ENCODE measurements around the gene TMEM132D. TPM values are rescaled to one million over a fixed set of nuclear protein-coding genes. Genes with fewer than 3 reads are reported as not detected.

TMEM132D gene
- total RNA-seq, 1 donor from 2014 or later: 1.0 TPM

DNA sequence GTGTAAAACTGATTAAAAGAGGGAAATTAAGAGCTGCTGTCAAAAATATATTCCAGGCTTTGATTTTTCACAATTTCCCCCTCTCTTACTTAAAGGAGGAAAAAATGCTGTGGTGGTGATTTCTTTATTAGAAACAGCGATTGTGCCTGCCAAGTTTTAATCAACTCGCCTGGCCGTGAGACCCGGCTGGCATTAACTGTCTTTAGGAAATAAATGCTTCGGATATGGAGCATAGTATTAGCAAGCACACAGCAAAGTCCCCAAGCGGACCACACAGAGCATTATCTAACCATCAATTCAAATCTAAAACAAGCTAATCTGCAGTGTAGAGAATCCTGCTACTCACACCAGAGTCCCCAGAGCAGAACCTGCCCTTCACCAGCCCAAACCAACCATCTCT is 457.1 kb downstream of the TMEM132D start:
- ATAC-seq: no peak
- TF ChIP-seq, protein P1, sequence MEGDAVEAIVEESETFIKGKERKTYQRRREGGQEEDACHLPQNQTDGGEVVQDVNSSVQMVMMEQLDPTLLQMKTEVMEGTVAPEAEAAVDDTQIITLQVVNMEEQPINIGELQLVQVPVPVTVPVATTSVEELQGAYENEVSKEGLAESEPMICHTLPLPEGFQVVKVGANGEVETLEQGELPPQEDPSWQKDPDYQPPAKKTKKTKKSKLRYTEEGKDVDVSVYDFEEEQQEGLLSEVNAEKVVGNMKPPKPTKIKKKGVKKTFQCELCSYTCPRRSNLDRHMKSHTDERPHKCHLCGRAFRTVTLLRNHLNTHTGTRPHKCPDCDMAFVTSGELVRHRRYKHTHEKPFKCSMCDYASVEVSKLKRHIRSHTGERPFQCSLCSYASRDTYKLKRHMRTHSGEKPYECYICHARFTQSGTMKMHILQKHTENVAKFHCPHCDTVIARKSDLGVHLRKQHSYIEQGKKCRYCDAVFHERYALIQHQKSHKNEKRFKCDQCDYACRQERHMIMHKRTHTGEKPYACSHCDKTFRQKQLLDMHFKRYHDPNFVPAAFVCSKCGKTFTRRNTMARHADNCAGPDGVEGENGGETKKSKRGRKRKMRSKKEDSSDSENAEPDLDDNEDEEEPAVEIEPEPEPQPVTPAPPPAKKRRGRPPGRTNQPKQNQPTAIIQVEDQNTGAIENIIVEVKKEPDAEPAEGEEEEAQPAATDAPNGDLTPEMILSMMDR (IDR thresholded peaks at IDR 0.05): no peak

DNA sequence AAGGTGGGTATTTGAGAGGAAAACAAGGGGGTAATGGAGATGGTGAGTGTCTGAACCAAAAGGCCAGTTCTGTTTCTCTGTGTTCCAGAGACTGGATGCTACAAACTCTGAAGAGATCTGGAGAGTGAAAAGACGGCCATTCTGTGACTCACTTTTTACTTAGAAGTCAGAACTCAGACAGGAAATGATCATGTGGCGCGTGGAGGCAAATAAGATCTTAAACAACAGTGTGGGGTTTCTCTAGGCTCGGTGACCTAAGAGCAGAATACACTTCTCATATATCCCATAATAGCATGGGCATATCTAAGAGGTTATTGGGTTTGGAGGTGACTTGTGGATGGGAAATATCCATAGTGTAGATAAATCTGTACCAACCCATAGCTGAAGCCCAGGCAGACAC is 463.5 kb downstream of the TMEM132D start:
- no peak for DNase-seq
- no peak overlapping the region for H3K4me3 ChIP-seq
- H3K4me1 ChIP-seq: no peaks in the 10 kb centered on the region
- no peak overlapping the region for H3K27ac ChIP-seq
- intact Hi-C loops (cut with DNase I): no loop called here
- no peaks in the 10 kb centered on the region for H3K27me3 ChIP-seq
- no peaks in the 10 kb centered on the region for H3K9me3 ChIP-seq
- no peaks in the 10 kb centered on the region for H3K36me3 ChIP-seq
- ATAC-seq: no peak
- TF ChIP-seq, protein P1 (IDR thresholded peaks at IDR 0.05): no peak

More for the DNA sequence above, 457.1 kb downstream of the TMEM132D start:
- Histone ChIP-seq H3K4me1 (no peaks in the 10 kb centered on the region), H3K4me3 (no peak overlapping the region), H3K27ac (no peak overlapping the region), H3K36me3 (no peaks in the 10 kb centered on the region), H3K9me3 (no peaks in the 10 kb centered on the region), H3K27me3 (no peaks in the 10 kb centered on the region)
- intact Hi-C loops (cut with DNase I): no loop called here
- DNase-seq: no peak

DNA sequence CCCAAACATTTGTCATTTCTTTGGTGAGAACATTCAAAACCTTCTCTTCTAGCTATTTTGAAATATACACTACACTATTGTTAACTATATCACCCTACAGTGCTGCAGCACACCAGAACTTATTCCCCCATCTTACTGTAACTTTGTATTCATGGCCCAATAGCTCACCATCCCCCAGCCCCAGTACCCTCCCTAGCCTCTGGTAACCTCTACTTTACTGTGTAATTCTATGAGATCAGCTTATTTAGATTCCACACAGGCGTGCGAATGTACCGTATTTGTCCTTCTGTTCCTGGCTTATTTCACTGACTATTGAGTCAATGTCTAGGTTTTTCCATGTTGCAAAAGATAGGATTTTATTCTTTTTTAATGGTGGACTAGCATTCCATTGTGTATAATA is 469.0 kb downstream of the TMEM132D start:
- DNase-seq (no peak), ATAC-seq (no peak)
- H3K27me3 ChIP-seq: no peaks in the 10 kb centered on the region
- TF ChIP-seq, protein P1 (IDR thresholded peaks at IDR 0.05): no peak
- H3K9me3 ChIP-seq: no peaks in the 10 kb centered on the region
- H3K4me3 ChIP-seq: no peak overlapping the region
- no peaks in the 10 kb centered on the region for H3K36me3 ChIP-seq
- H3K4me1 ChIP-seq: no peaks in the 10 kb centered on the region
- intact Hi-C loops (cut with DNase I): no loop called here
- H3K27ac ChIP-seq: no peak overlapping the region

DNA sequence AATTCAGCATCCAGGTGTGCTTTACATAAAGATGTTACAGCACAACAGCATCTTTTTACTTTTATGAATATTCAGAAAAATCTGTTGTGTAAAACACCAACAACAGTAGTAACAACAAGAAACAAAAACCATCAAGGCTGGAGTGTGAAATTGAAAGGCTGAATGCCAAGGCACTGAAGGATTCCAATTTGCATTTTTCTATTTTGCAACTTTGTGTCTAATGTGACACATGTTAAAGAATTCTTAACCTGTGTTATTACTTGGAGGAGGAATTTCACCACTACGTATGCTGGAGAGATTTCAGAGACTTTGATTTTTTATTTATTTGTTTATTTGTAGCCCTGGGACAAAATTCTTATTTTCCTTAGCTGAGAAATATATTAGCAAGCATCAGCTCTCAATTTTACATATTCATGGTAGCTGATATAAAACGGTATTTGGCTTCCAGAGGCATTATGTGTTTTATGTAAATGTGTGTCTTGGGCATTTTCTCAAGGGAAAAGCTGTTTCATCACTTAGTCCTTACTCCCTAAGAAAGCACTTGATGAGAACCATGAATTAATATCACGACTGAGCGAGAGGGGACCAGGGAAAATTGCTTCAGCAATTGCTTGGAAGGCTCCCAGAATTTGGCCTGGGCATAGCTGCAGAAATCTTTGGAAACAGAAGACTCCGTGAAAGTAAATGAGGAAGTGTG is 475.4 kb downstream of the TMEM132D start:
- Histone ChIP-seq H3K27ac (no peak overlapping the region), H3K36me3 (no peaks in the 10 kb centered on the region), H3K9me3 (no peaks in the 10 kb centered on the region), H3K4me3 (no peak overlapping the region), H3K27me3 (no peaks in the 10 kb centered on the region), H3K4me1 (no peaks in the 10 kb centered on the region)
- TF ChIP-seq, protein P1 (IDR thresholded peaks at IDR 0.05): no peak
- ATAC-seq (no peak), DNase-seq (no peak)
- intact Hi-C loops (cut with DNase I): no loop called here

DNA sequence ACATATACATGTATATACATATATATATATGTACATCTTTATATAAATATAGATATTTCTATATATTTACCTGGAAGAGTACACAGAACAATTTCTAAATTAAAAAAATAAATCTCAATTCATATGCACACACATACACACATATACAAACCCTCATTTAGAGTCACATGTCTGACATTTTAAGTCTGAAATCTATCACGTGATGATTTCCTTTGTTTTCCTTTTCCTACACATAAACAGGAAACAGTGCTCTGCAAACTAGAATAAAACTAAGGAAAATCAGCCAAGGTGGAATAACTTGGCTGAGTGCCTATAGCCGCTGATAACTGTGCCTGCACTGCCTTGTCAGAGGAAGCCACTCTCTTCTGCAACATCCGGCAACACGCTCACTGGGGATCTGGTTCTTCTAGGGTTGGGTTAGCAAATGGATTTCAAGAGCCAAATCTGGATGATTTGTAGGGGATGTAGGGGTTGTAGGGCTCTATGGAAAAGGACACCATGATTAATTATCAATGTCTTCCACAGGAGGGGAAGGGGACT is 480.7 kb downstream of the TMEM132D start:
- DNase-seq: no peak
- TF ChIP-seq, protein P1 (IDR thresholded peaks at IDR 0.05): no peak
- Histone ChIP-seq H3K9me3 (no peaks in the 10 kb centered on the region), H3K27ac (no peak overlapping the region), H3K27me3 (no peaks in the 10 kb centered on the region), H3K4me3 (no peak overlapping the region), H3K36me3 (no peaks in the 10 kb centered on the region), H3K4me1 (no peaks in the 10 kb centered on the region)
- intact Hi-C loops (cut with DNase I): no loop called here
- ATAC-seq: no peak
